ENCODE measurements around the gene ZNF33A. TPM values are rescaled to one million over a fixed set of nuclear protein-coding genes. Genes with fewer than 3 reads are reported as not detected.
"Not testable (repeated sequence)": the region's sequence is repeated elsewhere in the genome, so short reads cannot be mapped to it uniquely, and the experiment has no call there.

Gene ZNF33A
- 39.0 TPM for total RNA-seq

DNA sequence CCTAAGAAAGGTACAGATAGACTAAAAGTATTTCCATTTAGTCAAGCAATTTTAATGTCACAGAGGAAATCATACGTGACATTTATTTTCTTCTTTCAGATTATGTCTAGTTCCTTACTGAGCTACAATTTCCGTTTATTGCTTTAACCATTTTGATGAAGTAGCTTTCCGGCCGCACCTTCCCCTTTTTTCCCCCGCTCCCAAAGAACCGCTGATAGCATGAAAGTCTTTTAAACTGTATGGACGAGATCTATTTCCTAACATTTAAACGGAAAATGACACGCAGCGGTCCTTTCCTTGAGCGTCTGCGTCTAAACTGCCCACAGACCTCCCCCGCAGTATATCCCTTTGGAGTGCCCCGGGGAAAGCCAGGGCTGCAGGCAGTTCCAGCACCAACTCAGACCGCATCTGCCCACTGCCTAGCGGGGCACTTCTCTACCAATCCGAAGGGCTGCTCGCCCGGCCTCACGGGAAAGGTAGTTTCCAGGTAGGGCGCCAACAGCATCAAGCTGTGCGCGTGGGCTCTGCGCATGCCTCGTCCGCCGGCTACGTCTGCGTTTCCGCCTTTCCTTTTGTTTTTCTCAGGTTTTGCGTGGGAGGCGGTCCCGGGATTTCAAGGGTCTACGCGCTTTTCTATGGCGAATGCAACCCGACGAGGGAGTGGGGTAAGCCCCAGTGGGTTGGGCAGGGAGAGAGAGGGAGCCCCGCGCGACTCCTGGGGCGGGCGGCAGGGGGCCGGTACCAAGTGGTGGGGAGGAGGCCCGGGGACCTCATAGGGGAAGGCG, at the start of gene ZNF33A:
TSS of gene ZNF33A (plus strand) at position 557 of the 785 bp plus-strand sequence. CDS start 1,667 bp downstream, outside the sequence.
- no peaks in the 10 kb centered on the region for H3K27me3 ChIP-seq (ENCODE audit: insufficient read depth, low read length)
- H3K9me3 ChIP-seq (ENCODE audit: low read depth, low read length): no peaks in the 10 kb centered on the region
- H3K4me3 ChIP-seq (ENCODE audit: low read length): peak within 1 kb of the TSS; percentile 66
- H3K4me1 ChIP-seq (ENCODE audit: insufficient read depth, low read length): peaks cover 29% of the 10 kb centered on the region

DNA sequence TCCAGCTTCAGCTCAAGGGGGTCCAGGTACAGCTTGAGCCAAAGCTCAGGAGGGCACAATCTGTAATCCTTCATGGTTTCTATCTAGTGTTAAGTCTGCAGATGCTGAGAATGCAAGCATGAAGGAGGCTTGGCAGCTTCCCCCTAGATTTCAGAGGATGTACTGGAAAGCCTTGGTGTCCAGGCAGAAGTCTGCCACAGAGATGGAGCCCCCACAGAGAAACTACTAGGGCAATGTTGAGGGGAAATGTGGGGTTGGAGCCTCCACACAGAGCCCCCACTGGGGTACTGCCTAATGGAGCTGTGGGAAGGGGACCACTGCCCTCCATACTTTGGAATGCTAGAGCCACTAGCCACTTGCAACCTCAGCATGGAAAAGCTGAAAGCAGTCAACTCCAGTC, 45.5 kb upstream of the ZNF33A start:
- peaks cover 26% of the 10 kb centered on the region for H3K9me3 ChIP-seq (ENCODE audit: low read depth, low read length)

DNA sequence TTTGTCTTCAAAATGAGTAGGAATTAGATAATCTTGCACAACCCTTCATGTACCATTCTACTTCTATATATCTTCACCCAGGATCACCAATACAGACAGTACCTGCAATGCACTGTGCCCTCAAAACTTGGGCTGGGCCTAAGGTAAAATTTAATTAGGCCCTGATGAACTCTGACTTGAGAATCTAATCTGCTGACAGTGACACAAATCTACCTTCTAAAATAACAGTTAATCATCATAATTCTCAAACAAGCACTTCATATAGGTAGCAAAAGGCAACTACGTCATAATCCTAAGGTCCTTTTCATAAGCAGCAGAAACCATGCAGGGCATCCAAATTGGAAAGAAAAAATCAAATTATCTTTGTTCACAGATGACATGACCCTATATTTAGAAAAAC, 38.1 kb upstream of the ZNF33A start:
- Histone ChIP-seq H3K27me3 (ENCODE audit: insufficient read depth, low read length) (no peaks in the 10 kb centered on the region), H3K4me1 (ENCODE audit: insufficient read depth, low read length) (peaks cover 9% of the 10 kb centered on the region), H3K9me3 (ENCODE audit: low read depth, low read length) (no peaks in the 10 kb centered on the region), H3K4me3 (ENCODE audit: low read length) (no peak overlapping the region)

More for the DNA sequence above, 45.5 kb upstream of the ZNF33A start:
- no peaks in the 10 kb centered on the region for H3K4me1 ChIP-seq (ENCODE audit: insufficient read depth, low read length)
- H3K27me3 ChIP-seq (ENCODE audit: insufficient read depth, low read length): no peaks in the 10 kb centered on the region
- H3K4me3 ChIP-seq (ENCODE audit: low read length): no peak overlapping the region

DNA sequence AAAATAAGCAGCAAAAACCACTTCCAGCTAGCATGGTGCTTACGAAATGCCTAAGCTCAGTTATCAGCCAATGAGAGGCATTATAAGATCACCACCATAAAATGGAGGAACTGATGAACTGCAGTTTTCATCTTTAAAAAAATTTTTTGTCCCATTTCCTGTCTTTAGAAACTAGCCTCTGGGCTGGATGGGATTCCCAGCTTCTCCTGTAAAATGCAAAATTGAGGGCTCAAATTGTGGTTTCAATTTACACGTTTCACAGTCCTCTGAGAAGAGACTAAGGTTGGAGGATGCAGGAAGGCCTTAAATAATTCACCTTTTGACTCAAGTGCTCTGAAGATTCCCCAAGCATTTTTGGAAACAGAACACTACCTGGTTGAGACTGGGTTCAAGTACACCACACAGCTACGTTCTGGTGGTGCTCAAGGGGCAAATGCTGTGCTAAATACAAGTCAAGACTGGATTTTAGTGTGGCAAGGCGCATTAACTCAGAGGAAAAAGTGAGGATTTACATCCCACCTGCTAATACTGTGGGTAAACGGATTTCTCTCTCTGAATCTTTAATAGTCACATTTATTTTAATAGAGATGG, 35.0 kb upstream of the ZNF33A start:
- H3K4me3 ChIP-seq (ENCODE audit: low read length): peak overlapping the region; percentile 72
- no peaks in the 10 kb centered on the region for H3K9me3 ChIP-seq (ENCODE audit: low read depth, low read length)
- H3K27me3 ChIP-seq (ENCODE audit: insufficient read depth, low read length): no peaks in the 10 kb centered on the region
- peaks cover 9% of the 10 kb centered on the region for H3K4me1 ChIP-seq (ENCODE audit: insufficient read depth, low read length)

DNA sequence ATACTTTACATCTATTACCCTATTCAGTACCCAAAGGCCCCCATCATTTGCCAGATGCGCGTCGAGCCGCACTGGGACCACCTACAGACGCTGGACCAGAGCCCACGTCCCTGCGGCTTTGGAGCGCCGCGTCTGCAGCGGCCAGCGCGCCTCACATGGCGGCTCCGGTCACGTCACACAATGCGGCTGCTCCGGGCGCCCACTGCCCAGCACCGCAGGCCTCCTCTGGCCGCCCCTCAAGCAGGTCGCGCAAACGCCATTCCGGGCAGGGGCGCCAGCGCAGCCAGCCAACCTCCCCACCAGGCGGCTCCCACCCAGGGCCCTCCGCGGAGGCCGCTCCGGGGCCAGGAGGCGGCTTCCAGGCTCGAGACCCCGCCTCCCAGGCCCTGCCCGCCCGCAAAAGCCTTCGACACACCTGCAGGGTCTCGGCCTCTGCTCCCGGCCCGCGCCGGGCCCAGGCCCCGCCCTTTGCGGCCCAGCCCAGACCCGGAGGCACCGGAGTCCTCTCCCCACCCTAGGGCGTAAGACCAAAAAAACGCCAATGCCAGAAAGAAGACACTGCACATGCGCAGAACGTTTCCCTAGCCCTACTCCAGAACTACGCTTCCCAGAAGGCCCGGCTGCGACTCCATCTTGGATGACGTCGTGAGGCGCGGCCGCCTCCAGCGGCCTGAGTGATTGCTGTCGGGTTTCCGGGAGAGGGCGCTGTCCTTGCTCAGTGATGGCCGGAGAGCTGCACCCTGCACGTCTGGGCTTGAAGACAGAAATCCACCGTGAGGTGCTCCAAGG, 34.2 kb upstream of the ZNF33A start, which contains the start of gene ZNF25:
TSS of gene ZNF25 (minus strand) at position 557 of the 789 bp plus-strand sequence. CDS start 4,925 bp downstream, outside the sequence.
- H3K4me3 ChIP-seq (ENCODE audit: low read length): peak within 1 kb of the TSS; percentile 72

DNA sequence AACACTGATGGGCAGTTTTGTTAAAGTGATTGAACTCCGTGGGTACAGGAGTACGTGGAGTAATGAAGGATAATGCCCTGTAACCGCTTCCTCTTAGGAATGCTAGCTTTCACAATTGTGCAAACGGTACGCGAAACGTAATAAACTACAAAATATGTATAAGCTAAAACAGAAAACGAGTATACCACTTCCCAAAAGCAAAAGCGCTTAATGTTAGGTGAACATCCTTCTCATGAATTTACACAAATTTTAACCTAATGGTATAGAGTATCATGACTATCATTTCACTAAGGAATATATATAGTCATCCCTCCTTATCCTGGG, 33.6 kb upstream of the ZNF33A start:
- Histone ChIP-seq H3K4me1 (ENCODE audit: insufficient read depth, low read length) (peaks cover 9% of the 10 kb centered on the region), H3K9me3 (ENCODE audit: low read depth, low read length) (no peaks in the 10 kb centered on the region), H3K4me3 (ENCODE audit: low read length) (peak overlapping the region; percentile 72), H3K27me3 (ENCODE audit: insufficient read depth, low read length) (no peaks in the 10 kb centered on the region)

More for the DNA sequence above, 34.2 kb upstream of the ZNF33A start, which contains the start of gene ZNF25:
- Histone ChIP-seq H3K4me1 (ENCODE audit: insufficient read depth, low read length) (peaks cover 9% of the 10 kb centered on the region), H3K9me3 (ENCODE audit: low read depth, low read length) (no peaks in the 10 kb centered on the region), H3K27me3 (ENCODE audit: insufficient read depth, low read length) (no peaks in the 10 kb centered on the region)

DNA sequence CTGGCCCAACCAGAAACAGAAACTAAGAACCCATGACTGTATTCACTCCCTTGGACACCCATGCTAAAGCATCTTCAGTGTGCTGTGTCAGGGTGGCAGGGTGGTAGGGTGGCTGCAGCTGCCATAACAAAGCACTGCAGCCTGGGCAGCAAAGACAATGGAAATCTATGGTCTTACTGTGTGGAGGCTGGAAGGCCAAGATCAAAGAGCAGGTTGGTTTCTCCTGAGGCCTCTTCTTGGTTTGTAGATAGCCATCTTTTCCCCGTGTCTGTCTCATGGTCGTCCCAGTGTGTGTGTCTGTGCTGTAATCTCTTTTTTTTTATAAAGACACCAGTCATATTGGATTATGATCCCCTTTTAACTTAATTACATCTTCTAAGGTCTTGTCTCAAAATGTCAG, 18.8 kb upstream of the ZNF33A start:
- Histone ChIP-seq H3K9me3 (ENCODE audit: low read depth, low read length) (no peaks in the 10 kb centered on the region), H3K27me3 (ENCODE audit: insufficient read depth, low read length) (no peaks in the 10 kb centered on the region), H3K4me3 (ENCODE audit: low read length) (no peak overlapping the region), H3K4me1 (ENCODE audit: insufficient read depth, low read length) (no peaks in the 10 kb centered on the region)

DNA sequence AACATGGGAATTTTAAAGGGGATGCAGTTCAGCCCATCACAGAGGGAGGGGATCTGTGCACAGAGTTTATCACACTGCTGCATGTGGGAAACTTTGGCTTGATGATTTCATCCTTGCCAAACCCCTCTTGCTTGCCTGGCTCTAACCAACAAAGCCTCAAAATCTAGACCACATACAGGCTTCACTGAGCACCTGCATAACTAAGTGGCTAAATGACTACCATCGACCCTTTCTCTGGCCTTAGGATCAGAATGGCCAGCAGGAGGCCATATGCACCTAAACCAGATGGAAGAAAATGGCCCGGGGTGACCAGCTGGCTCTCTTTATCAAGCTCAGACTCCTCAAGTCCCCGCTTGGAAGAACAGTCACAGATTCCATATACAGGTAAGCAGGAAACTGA, 18.4 kb upstream of the ZNF33A start:
- Histone ChIP-seq H3K27me3 (ENCODE audit: insufficient read depth, low read length) (no peaks in the 10 kb centered on the region), H3K4me1 (ENCODE audit: insufficient read depth, low read length) (no peaks in the 10 kb centered on the region), H3K9me3 (ENCODE audit: low read depth, low read length) (no peaks in the 10 kb centered on the region), H3K4me3 (ENCODE audit: low read length) (no peak overlapping the region)

DNA sequence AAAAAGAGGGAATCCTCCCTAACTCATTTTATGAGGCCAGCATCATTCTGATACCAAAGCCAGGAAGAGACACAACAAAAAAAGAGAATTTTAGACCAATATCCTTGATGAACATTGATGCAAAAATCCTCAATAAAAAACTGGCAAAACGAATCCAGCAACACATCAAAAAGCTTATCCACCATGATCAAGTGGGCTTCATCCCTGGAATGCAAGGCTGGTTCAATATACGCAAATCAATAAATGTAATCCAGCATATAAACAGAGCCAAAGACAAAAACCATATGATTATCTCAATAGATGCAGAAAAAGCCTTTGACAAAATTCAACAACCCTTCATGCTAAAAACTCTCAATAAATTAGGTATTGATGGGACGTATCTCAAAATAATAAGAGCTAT, 11.6 kb upstream of the ZNF33A start:
- not testable (repeated sequence) for H3K9me3 ChIP-seq (ENCODE audit: low read depth, low read length); H3K27me3 ChIP-seq (ENCODE audit: insufficient read depth, low read length); H3K4me1 ChIP-seq (ENCODE audit: insufficient read depth, low read length); H3K4me3 ChIP-seq (ENCODE audit: low read length)

DNA sequence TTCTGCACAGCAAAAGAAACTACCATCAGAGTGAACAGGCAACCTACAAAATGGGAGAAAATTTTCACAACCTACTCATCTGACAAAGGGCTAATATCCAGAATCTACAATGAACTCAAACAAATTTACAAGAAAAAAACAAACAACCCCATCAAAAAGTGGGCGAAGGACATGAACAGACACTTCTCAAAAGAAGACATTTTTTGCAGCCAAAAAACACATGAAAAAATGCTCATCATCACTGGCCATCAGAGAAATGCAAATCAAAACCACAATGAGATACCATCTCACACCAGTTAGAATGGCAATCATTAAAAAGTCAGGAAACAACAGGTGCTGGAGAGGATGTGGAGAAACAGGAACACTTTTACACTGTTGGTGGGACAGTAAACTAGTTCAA, 10.0 kb upstream of the ZNF33A start:
- not testable (repeated sequence) for H3K4me1 ChIP-seq (ENCODE audit: insufficient read depth, low read length); H3K9me3 ChIP-seq (ENCODE audit: low read depth, low read length); H3K27me3 ChIP-seq (ENCODE audit: insufficient read depth, low read length); H3K4me3 ChIP-seq (ENCODE audit: low read length)

DNA sequence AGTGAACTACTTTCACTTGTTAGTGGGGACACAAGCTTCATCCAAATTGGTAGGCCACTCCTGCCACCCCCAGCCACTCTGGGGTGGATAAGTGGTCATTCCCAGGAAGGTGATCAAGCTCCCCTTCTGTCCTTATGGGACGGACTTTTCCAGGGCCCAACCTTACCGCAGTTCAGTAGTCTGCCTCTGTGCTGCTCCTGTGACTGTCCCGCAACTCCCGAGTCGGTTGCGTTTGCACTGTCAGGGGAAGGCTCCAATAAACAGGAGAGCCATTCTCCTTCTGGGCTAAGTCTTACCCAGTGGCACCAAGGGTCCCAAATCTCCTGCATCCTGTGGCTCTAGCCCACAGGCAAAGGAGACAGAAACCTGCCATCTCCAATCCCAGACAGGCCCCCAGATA, 7.4 kb upstream of the ZNF33A start:
- Histone ChIP-seq H3K4me1 (ENCODE audit: insufficient read depth, low read length) (peaks cover 6% of the 10 kb centered on the region), H3K27me3 (ENCODE audit: insufficient read depth, low read length) (no peaks in the 10 kb centered on the region), H3K9me3 (ENCODE audit: low read depth, low read length) (no peaks in the 10 kb centered on the region)

DNA sequence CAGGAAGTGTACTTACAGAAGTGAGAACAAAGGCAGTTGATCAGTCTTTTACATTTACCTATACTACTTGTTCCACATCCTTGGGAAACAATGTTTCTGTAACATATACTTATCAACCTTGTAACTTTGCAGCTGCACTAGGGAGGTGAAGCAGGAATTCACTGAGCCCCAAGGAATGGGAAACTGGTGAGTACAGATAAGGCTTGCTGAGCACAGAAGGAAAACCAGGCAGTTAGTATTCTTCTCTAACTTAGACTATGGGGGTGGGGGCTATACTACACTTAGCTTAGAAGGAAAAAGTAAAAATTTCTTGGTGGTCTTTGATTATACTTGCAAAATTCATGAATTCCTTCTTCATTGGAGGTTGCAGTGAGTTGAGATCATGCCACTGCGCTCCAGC, 6.9 kb upstream of the ZNF33A start:
- Histone ChIP-seq H3K4me1 (ENCODE audit: insufficient read depth, low read length) (peaks cover 9% of the 10 kb centered on the region), H3K9me3 (ENCODE audit: low read depth, low read length) (no peaks in the 10 kb centered on the region), H3K4me3 (ENCODE audit: low read length) (no peak overlapping the region), H3K27me3 (ENCODE audit: insufficient read depth, low read length) (no peaks in the 10 kb centered on the region)

More for the DNA sequence above, 7.4 kb upstream of the ZNF33A start:
- H3K4me3 ChIP-seq (ENCODE audit: low read length): no peak overlapping the region

DNA sequence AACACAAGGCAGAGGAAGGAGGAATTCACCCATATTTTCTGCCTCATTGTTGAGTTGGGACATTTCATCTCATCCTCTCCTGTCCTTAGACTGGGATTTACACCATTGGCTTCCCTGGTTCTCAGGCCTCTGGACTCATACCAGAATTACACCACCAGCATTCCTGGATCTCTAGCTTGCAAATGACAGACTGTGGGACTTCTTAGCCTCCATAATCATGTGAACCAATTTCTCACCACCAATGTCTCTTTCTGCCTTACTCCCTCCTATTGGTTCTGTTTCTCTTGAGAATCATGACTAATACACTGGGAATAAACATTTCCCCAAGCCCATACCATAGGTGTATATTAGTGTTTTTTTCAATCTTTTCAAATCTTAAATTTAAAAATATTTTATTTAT, 2.9 kb upstream of the ZNF33A start:
- Histone ChIP-seq H3K27me3 (ENCODE audit: insufficient read depth, low read length) (no peaks in the 10 kb centered on the region), H3K9me3 (ENCODE audit: low read depth, low read length) (no peaks in the 10 kb centered on the region), H3K4me1 (ENCODE audit: insufficient read depth, low read length) (peaks cover 29% of the 10 kb centered on the region), H3K4me3 (ENCODE audit: low read length) (no peak overlapping the region)

DNA sequence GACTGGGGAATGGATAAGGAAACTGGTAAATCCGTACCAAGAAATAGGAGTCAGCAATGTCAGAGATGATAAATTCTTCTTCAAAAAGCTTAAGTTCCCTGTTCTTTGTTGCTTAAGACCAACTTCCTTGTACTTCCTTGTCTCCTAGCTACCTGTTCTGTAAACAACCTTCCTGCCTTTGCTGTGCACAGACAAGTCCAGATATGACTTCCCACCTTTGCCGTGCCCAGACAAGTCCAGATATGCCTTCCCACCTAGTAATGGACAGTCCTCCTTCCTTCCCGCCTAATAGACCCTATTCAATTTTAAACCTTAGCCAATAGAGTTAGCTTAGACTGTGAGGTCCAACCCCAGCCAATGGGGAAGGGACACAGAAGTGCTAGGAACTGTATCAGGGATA, 2.5 kb upstream of the ZNF33A start:
- H3K27me3 ChIP-seq (ENCODE audit: insufficient read depth, low read length): no peaks in the 10 kb centered on the region
- H3K9me3 ChIP-seq (ENCODE audit: low read depth, low read length): no peaks in the 10 kb centered on the region
- peaks cover 29% of the 10 kb centered on the region for H3K4me1 ChIP-seq (ENCODE audit: insufficient read depth, low read length)
- H3K4me3 ChIP-seq (ENCODE audit: low read length): no peak overlapping the region

DNA sequence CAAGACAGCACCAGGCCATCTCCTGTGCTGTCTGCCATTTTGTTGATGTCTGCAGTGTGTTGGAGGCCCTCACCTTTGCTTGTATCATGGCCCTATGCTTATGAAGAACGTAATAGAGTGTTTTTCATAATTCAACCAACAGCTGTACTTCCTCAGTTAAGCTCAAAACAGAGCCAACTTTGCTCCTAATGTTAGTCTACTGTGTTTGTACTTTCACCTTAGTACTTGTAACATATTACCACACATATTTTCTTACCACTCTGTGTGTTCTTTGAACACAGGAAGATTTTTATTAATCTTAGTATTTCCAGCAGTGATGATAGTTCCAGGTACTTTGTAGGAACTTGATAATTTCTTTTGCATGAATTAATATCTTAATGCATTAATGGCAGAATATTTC, 5.9 kb downstream of the ZNF33A start:
- Histone ChIP-seq H3K27me3 (ENCODE audit: insufficient read depth, low read length) (no peaks in the 10 kb centered on the region), H3K4me3 (ENCODE audit: low read length) (no peak overlapping the region), H3K9me3 (ENCODE audit: low read depth, low read length) (no peaks in the 10 kb centered on the region), H3K4me1 (ENCODE audit: insufficient read depth, low read length) (peaks cover 8% of the 10 kb centered on the region)
